ENCODE measurements around the gene SYNE2. TPM values are rescaled to one million over a fixed set of nuclear protein-coding genes. Genes with fewer than 3 reads are reported as not detected.
A peak's percentile ranks its signal among the peaks of the same experiment; 100 is the strongest.

The SYNE2 gene
- total RNA-seq, 4 donors from 2014 or later: 314 to 379 (median 342) TPM

DNA sequence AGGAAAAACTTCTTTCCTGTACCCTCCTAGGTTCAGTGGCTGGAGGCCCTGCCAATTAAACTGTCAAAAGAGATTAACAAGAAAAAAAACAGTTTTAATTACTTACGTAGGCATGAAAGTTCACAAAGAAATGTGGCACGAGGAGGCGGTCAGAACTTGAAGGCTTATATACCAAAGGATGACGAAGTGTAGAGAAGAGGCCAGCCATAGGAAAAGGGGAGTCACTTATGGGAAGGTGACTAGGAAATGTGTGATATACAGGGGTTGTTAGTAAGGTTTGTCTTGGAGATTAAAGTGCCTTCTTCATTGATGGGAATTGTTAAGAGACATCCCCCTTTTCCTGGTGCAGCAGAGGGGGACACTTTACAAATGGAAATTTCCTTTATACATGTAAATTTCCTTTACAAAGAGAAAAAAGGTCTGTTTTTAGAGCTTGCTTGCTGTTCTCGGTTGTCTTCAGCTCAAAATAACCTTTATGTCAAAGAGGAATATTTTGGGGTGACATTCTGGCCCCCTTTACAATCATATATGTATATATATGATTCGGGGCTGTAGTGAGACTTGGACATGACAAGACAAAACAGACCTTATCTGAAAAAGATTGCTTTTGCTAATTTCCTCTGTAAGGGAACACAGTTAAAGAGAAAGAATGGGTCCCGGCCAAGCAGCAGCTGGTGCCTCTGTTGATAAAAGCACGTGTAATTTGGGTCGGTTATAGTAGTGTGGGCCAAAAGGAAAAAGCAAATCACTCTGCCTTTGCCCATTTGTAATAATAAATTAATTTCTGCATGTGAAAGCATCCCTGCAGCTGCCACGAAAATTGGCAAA, 38.6 kb downstream of the SYNE2 start:
- no peak for TF ChIP-seq POLR2A (IDR thresholded peaks at IDR 0.05)
- TF ChIP-seq, protein P1, sequence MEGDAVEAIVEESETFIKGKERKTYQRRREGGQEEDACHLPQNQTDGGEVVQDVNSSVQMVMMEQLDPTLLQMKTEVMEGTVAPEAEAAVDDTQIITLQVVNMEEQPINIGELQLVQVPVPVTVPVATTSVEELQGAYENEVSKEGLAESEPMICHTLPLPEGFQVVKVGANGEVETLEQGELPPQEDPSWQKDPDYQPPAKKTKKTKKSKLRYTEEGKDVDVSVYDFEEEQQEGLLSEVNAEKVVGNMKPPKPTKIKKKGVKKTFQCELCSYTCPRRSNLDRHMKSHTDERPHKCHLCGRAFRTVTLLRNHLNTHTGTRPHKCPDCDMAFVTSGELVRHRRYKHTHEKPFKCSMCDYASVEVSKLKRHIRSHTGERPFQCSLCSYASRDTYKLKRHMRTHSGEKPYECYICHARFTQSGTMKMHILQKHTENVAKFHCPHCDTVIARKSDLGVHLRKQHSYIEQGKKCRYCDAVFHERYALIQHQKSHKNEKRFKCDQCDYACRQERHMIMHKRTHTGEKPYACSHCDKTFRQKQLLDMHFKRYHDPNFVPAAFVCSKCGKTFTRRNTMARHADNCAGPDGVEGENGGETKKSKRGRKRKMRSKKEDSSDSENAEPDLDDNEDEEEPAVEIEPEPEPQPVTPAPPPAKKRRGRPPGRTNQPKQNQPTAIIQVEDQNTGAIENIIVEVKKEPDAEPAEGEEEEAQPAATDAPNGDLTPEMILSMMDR (IDR thresholded peaks at IDR 0.05): no peak
- peaks cover 66 to 69% of the 10 kb centered on the region in 2 donors for H3K4me1 ChIP-seq
- H3K36me3 ChIP-seq: no peaks in the 10 kb centered on the region
- no peak overlapping the region for H3K4me3 ChIP-seq (replicated peaks in 1 of 3)
- WGBS, 2 donors: 43 to 53% methylated on average over 10 of the region's 10 CpGs
- H3K27me3 ChIP-seq: no peaks in the 10 kb centered on the region
- DNase-seq: peak in 1 of 2 donors; percentile 42
- intact Hi-C loops (cut with DNase I): no loop called here
- peak overlapping the region; percentile 52 to 85 (median 84) for H3K27ac ChIP-seq
- no peaks in the 10 kb centered on the region for H3K9me3 ChIP-seq

DNA sequence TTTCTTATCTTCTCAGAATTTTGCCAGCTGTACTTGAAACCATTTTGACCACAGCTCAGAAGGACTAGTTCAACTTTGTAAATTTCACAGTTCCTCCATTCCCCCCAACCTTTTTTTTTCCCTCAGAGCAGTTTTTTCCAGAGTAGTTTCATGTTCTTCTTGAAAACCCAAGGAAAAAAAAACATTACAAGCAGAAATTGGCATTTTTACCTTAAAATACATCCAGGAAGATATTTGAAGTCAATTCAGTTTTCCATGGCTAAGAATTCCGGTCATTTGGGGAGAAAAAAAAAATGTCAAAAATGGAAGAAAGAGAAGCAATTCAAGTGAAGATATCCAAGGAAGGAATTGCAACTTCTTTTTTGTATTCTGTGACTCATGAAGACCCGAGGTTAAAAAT, 39.5 kb downstream of the SYNE2 start:
- Histone ChIP-seq H3K4me3 (replicated peaks in 1 of 3) (no peak overlapping the region), H3K27me3 (no peaks in the 10 kb centered on the region), H3K27ac (peak overlapping the region; percentile 52 to 85 (median 84)), H3K9me3 (no peaks in the 10 kb centered on the region), H3K36me3 (no peaks in the 10 kb centered on the region), H3K4me1 (peaks cover 74 to 78% of the 10 kb centered on the region in 2 donors)
- intact Hi-C loops (cut with DNase I): no loop called here
- WGBS, 2 donors: 51 to 52% methylated on average over 2 of the region's 2 CpGs
- no peak for DNase-seq
- TF ChIP-seq POLR2A (IDR thresholded peaks at IDR 0.05): no peak
- TF ChIP-seq, protein P1 (IDR thresholded peaks at IDR 0.05): no peak

DNA sequence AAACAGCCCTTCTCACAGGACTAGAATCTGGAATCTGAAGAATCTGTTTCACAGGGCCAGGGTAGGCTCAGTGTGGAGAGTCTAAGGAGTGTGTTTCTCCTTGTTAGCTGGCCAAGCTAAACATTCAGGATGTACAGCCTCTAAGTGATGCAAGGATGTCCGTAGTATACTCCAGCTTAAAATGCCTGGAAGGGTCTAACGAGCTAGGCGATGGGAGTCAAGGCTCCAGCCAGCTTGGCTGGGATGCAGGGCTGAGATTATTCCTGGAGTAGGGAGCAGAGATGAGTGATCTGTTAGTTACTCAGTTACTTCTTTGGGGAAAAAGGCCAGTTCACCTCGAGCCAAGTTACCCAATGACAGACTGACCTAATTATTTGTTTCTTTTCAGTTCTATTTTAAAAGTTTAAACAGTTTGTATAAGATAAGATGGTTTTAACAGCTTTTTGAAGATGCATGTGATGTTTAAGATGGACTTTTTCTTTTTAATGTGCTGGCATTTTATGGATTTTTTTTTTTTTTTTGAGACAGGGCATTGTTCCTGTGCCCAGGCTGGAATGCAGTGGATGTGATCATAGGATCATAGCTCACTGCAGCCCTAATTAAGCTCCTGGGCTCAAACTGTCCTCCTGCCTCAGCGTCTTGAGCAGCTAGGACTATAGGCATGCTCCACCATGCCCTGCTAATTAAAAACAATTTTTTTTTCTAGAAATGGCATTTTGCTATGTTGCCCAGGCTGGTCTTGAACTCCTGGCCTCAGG, 41.1 kb downstream of the SYNE2 start:
- no peaks in the 10 kb centered on the region for H3K27me3 ChIP-seq
- intact Hi-C loops (cut with DNase I): no loop called here
- 31 to 33% methylated on average over 5 of the region's 5 CpGs for WGBS, 2 donors
- H3K27ac ChIP-seq: peak overlapping the region; percentile 52 to 85 (median 84)
- H3K36me3 ChIP-seq: no peaks in the 10 kb centered on the region
- TF ChIP-seq POLR2A (IDR thresholded peaks at IDR 0.05): no peak
- TF ChIP-seq, protein P1 (IDR thresholded peaks at IDR 0.05): no peak
- DNase-seq: no peak
- no peaks in the 10 kb centered on the region for H3K9me3 ChIP-seq
- H3K4me3 ChIP-seq (replicated peaks in 1 of 3): no peak overlapping the region
- H3K4me1 ChIP-seq: peaks cover 79 to 85% of the 10 kb centered on the region in 2 donors

DNA sequence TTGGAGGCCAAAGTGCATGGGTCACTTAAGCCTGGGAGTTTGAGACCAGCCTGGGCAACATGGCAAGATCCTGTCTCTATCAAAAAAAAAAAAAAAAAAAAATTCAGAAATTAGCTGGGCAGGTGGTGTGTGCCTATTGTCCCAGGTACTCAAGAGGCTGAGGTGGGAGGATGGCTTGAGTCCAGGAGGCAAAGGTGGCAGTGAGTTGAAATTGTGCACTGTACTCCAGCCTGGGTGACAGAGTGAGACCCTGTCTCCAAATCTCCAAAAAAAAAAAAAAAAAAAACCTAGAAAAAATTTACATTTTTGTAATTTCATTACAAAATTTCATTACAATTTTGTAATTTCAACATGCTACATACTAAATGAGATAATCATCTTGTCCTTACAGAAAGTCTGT, 42.7 kb downstream of the SYNE2 start:
- Histone ChIP-seq H3K36me3 (no peaks in the 10 kb centered on the region), H3K27ac (peak overlapping the region; percentile 73 to 85 (median 84)), H3K9me3 (no peaks in the 10 kb centered on the region), H3K27me3 (no peaks in the 10 kb centered on the region), H3K4me1 (peaks cover 73 to 92% of the 10 kb centered on the region in 2 donors), H3K4me3 (replicated peaks in 1 of 3) (no peak overlapping the region)
- TF ChIP-seq POLR2A (IDR thresholded peaks at IDR 0.05): no peak
- TF ChIP-seq, protein P1 (IDR thresholded peaks at IDR 0.05): no peak
- intact Hi-C loops (cut with DNase I): no loop called here
- DNase-seq: peak; percentile 53 to 68
